Measurements from ENCODE around the gene ARPC3.

DNA sequence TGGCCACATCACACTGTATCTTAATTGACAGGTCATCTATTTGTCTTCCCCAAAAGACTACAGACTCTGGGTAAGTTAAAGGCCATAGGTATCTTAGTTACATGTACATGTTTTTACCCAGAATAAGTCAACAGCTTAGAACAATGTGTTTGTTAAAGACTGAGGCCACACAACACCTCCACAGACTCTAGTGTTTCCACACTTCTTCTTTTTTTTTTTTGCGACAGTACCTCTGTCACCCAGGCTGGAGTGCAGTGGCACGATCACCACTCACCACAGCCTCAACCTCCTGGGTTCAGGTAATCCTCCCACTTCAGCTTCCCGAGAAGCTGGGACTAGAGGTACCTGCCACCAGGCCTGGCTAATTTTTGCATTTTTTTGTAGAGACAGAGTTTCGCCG, 16.7 kb upstream of the ARPC3 start:
- TF ChIP-seq POLR2A (IDR thresholded peaks at IDR 0.05): no peak
- TF ChIP-seq, protein P1, sequence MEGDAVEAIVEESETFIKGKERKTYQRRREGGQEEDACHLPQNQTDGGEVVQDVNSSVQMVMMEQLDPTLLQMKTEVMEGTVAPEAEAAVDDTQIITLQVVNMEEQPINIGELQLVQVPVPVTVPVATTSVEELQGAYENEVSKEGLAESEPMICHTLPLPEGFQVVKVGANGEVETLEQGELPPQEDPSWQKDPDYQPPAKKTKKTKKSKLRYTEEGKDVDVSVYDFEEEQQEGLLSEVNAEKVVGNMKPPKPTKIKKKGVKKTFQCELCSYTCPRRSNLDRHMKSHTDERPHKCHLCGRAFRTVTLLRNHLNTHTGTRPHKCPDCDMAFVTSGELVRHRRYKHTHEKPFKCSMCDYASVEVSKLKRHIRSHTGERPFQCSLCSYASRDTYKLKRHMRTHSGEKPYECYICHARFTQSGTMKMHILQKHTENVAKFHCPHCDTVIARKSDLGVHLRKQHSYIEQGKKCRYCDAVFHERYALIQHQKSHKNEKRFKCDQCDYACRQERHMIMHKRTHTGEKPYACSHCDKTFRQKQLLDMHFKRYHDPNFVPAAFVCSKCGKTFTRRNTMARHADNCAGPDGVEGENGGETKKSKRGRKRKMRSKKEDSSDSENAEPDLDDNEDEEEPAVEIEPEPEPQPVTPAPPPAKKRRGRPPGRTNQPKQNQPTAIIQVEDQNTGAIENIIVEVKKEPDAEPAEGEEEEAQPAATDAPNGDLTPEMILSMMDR (IDR thresholded peaks at IDR 0.05): no peak

All from thyroid gland (tissue), 4 donors.